Lower leg skin (tissue), 4 donors: Measurements from ENCODE around the gene FOXD2. TPM values are rescaled to one million over a fixed set of nuclear protein-coding genes. Genes with fewer than 3 reads are reported as not detected.

Experiments used
- DNase-seq, 2 donors: peaks; one replicate each; pipeline ENCODE4 v3.0.0-alpha.2; 2019; ENCODE audit warnings: low spot score in 2 of 2
- H3K4me3 ChIP-seq: fragments of 200-600 bp; sonication (generic); 2 replicates; pipeline ENCODE4 v1.5.1; 2017; ENCODE audit warnings: mild to moderate bottlenecking, low read depth; ENCODE audit not compliant: poor library complexity, severe bottlenecking
- POLR2A ChIP-seq, 2 donors: fragments of 450-650 bp; IDR thresholded peaks; one replicate each; pipeline ENCODE4 v1.6.1; 2016 to 2017; ENCODE audit warnings: antibody characterized with exemption in 2 of 2, mild to moderate bottlenecking in 1 of 2, moderate library complexity in 1 of 2
- WGBS, 2 donors: methylation state at CpG; one replicate each; pipeline ENCODE4 v1.1.5; 2018; 5-methylcytosine and 5-hydroxymethylcytosine counted together
- intact Hi-C: fragments of 100-400 bp; cut with DNase I; formaldehyde crosslinking; loops from one replicate; pipeline ENCODE4 v1.15.0; 2023; ENCODE audit warnings: low total_unique reads
- total RNA-seq, 4 donors: library from RNA; depleted of rRNA; stranded (reverse); fragments of >200 nt; gene quantifications; one replicate each; pipeline ENCODE4 v1.1.0, GENCODE V29; 2016
- TF ChIP-seq, protein P1 (sequence below), 3 donors: fragments of 450-650 bp; IDR thresholded peaks; one replicate each; pipeline ENCODE4 v1.5.1; 2016; ENCODE audit warnings: antibody characterized with exemption in 3 of 3, mild to moderate bottlenecking in 3 of 3, moderate library complexity in 2 of 3

The FOXD2 gene
- total RNA-seq, 4 donors from 2014 or later: 0.13 to 0.56 (median 0.45) TPM; not detected in 1

- 76 to 81% methylated on average over 3 of the region's 3 CpGs for WGBS, 2 donors
- TF ChIP-seq, protein P1, sequence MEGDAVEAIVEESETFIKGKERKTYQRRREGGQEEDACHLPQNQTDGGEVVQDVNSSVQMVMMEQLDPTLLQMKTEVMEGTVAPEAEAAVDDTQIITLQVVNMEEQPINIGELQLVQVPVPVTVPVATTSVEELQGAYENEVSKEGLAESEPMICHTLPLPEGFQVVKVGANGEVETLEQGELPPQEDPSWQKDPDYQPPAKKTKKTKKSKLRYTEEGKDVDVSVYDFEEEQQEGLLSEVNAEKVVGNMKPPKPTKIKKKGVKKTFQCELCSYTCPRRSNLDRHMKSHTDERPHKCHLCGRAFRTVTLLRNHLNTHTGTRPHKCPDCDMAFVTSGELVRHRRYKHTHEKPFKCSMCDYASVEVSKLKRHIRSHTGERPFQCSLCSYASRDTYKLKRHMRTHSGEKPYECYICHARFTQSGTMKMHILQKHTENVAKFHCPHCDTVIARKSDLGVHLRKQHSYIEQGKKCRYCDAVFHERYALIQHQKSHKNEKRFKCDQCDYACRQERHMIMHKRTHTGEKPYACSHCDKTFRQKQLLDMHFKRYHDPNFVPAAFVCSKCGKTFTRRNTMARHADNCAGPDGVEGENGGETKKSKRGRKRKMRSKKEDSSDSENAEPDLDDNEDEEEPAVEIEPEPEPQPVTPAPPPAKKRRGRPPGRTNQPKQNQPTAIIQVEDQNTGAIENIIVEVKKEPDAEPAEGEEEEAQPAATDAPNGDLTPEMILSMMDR (IDR thresholded peaks at IDR 0.05): no peak
- TF ChIP-seq POLR2A (IDR thresholded peaks at IDR 0.05): no peak
- H3K4me3 ChIP-seq: no peak overlapping the region
- peak in 1 of 2 donors; percentile 31 for DNase-seq
- intact Hi-C loops: no loop called here
Measured at GRCh38 chr1:47395433-47395832, 42.4 kb upstream of the FOXD2 start.

DNA sequence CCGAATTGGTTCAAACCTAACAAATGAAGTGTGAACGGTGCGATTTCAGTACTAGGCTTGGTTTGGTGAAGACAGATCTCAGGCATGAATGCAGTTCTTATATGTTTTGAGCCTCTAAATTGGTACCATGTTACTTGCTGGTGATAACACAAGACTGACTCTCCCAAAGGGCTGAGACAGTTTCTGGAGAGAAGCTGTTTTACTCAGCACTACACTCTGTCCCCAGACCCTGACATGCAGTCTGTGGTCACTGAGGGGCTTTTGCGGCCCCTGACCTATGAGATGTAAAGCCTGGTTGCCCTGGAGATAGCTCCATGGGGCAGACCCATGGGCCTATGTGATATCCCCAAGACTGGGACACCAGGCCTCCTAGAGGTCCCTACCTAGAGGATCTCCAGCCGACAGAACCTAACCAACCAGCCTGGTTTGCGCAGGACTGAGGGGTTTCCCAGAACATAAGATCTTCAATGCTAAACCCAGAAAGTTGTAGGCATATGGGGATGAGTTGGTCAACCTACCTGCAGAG is 41.1 kb upstream of the FOXD2 start:
- WGBS, 2 donors: 97 to 99% methylated on average over 6 of the region's 6 CpGs
- TF ChIP-seq, protein P1 (IDR thresholded peaks at IDR 0.05): no peak
- no peak for TF ChIP-seq POLR2A (IDR thresholded peaks at IDR 0.05)

DNA sequence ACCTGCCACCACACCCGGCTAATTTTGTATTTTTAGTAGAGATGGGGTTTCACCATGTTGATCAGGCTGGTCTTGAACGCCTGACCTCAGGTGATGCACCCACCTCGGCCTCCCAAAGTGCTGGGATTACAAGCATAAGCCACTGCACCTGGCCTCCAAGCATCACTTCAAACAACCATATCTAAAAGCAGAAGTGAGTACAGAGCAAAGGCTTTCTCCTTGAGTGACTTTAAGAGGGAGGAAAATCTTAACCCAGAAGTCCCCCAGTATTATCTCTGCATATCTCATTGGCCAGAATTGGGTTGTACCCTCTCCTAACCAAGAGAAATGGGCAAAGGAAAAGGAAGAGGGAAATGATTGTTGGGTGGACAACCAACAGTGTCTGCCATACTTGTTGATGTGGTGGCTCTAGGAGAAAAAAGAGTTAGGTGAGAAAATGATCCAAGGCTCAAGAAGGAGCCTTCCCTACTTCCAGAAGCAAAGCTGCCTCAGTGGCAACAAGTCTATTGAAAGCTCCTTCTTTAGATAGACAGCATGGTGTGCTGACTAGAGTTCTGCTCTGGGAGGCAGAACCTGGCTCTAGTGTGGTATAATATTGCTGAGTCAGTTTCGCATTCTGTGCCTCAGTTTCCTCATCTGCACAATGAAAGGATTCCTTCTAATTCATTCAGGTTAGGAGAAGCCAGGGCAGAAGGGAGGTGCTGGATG is 38.6 kb upstream of the FOXD2 start:
- no peak for DNase-seq
- intact Hi-C loops: no loop called here
- 91 to 96% methylated on average over 4 of the region's 4 CpGs for WGBS, 2 donors
- TF ChIP-seq POLR2A (IDR thresholded peaks at IDR 0.05): no peak
- H3K4me3 ChIP-seq: no peak overlapping the region

More for the DNA sequence above, 41.1 kb upstream of the FOXD2 start:
- H3K4me3 ChIP-seq: no peak overlapping the region
- intact Hi-C loops: no loop called here
- peak in 1 of 2 donors; percentile 29 for DNase-seq

DNA sequence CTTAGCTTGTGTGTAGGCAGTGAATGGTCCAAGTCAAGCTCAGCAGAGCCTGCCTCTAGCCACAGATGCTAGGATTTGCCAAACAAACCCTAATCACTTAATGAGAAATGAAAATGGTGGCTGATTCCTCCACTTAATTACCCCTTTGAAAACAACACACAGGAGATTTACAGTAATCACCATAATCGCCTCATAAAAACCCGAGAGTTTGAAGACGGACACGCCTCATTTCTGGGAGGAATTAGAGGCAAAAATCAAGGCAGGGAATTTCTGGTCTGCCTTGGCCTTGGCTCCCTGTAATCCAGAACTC is 38.0 kb upstream of the FOXD2 start:
- intact Hi-C loops: no loop called here
- H3K4me3 ChIP-seq: no peak overlapping the region
- WGBS, 2 donors: 87 to 96% methylated on average over 4 of the region's 4 CpGs
- DNase-seq: no peak
- TF ChIP-seq, protein P1 (IDR thresholded peaks at IDR 0.05): no peak
- no peak for TF ChIP-seq POLR2A (IDR thresholded peaks at IDR 0.05)

DNA sequence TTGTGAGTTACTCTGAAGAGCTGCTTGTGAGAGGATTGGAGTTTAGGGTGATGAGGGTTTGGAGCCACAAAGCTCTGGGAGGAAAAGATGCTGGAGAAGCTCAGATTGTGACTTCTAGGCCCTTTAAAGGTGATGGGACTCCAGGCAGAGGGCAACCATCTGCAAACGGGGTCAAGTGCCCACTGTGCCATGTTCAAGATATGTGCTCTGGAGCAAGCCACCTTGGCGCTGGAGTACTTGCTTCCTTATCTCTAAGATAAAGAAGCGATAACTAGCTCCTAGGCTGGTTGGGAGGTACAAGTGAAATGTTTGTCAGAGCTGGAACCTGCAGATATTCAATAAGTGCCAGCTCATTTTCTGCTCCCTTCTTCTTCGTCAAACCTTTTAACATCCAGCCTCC is 36.1 kb upstream of the FOXD2 start:
- 82 to 85% methylated on average over 4 of the region's 4 CpGs for WGBS, 2 donors
- TF ChIP-seq, protein P1 (IDR thresholded peaks at IDR 0.05): no peak
- no peak for TF ChIP-seq POLR2A (IDR thresholded peaks at IDR 0.05)
- intact Hi-C loops: no loop called here
- no peak overlapping the region for H3K4me3 ChIP-seq
- DNase-seq: peak in 1 of 2 donors; percentile 57

DNA sequence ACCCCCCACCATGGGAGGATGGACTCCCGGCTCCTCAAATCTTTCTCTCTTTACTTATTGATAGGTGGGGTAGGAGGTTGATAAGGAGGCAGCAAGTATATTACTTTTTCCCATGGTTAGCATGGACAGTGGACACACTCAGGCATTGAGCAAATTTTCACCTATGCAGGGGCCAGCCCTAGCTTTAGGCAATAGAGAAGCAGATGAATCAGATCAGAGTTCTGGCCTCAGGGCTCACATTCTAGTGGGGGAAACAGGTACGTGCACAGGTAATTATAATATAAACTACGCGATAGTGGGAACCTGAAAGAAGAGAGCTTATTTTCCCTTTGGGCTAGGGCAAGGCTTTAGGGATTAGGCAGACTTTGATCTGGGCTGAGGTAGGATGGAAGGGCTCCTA is 35.3 kb upstream of the FOXD2 start:
- WGBS, 2 donors: 67 to 68% methylated on average over 4 of the region's 4 CpGs
- intact Hi-C loops: no loop called here
- no peak for TF ChIP-seq POLR2A (IDR thresholded peaks at IDR 0.05)
- TF ChIP-seq, protein P1 (IDR thresholded peaks at IDR 0.05): no peak
- DNase-seq: no peak
- no peak overlapping the region for H3K4me3 ChIP-seq
